Esophagus squamous epithelium (tissue), 5 donors: Measurements from ENCODE around the gene APOBEC2. TPM values are rescaled to one million over a fixed set of nuclear protein-coding genes. Genes with fewer than 3 reads are reported as not detected.

Experiments used
- DNase-seq: peaks from one replicate; lab custom pipeline; 2025; lab: John Stamatoyannopoulos, UW
- H3K27ac ChIP-seq, 4 donors: fragments of 200-600 bp; sonication (generic); one replicate each; pipeline ENCODE4 v1.5.1; 2016 to 2019; ENCODE audit warnings: mild to moderate bottlenecking in 1 of 4
- H3K27me3 ChIP-seq, 4 donors: fragments of 200-600 bp; sonication (generic); 1 replicate in 3 of 4; 2 replicates in 1 of 4; pipeline versions ENCODE4 v1.5.1 to v1.6.0; 2017 to 2021; ENCODE audit warnings: antibody characterized with exemption in 1 of 4
- H3K36me3 ChIP-seq, 3 donors: fragments of 200-600 bp; sonication (generic); one replicate each; pipeline ENCODE4 v1.5.1; 2016 to 2019
- H3K4me1 ChIP-seq, 3 donors: fragments of 200-600 bp; sonication (generic); one replicate each; pipeline ENCODE4 v1.5.1; 2017 to 2019
- H3K4me3 ChIP-seq, 4 donors: fragments of 200-600 bp; sonication (generic); 1 replicate in 3 of 4; 2 replicates in 1 of 4; pipeline ENCODE4 v1.5.1; 2016 to 2019; ENCODE audit warnings: mild to moderate bottlenecking in 2 of 4, moderate library complexity in 1 of 4
- H3K9me3 ChIP-seq, 3 donors: fragments of 200-600 bp; sonication (generic); one replicate each; pipeline ENCODE4 v1.5.1; 2016 to 2019
- CTCF ChIP-seq, 6 experiments: fragments of 450-650 bp in 4 of 6; fragments of 200-600 bp in 2 of 6; sonication (generic) in 2 of 6; IDR thresholded peaks; one replicate each; pipeline ENCODE4 v1.5.1; 2016 to 2019; ENCODE audit warnings: antibody characterized with exemption in 6 of 6, mild to moderate bottlenecking in 4 of 6, moderate library complexity in 4 of 6
- POLR2A ChIP-seq, 4 donors: fragments of 450-650 bp; IDR thresholded peaks; one replicate each; pipeline ENCODE4 v1.6.1; 2017; ENCODE audit warnings: antibody characterized with exemption in 4 of 4, mild to moderate bottlenecking in 4 of 4, moderate library complexity in 3 of 4
- WGBS, 2 donors: methylation state at CpG; one replicate each; pipeline ENCODE4 v1.1.5; 2018; 5-methylcytosine and 5-hydroxymethylcytosine counted together
- intact Hi-C: fragments of 100-400 bp; cut with DNase I; formaldehyde crosslinking; loops from one replicate; pipeline ENCODE4 v1.15.0; 2022
- total RNA-seq, 4 donors: library from RNA; depleted of rRNA; stranded (reverse); fragments of >200 nt; gene quantifications; one replicate each; pipeline ENCODE4 v1.1.0, GENCODE V29; 2016
- donor health status: DM: yes; HTN: yes; CAD: no.

The APOBEC2 gene
- total RNA-seq, 4 donors from 2014 or later = 2.2 TPM; not detected in 3

GRCh38 chr6:41047306-41047705 lies 5.7 kb upstream of the APOBEC2 start:
- no peak for DNase-seq
- H3K4me1 ChIP-seq = peaks cover 0 to 21% (median 0%) of the 10 kb centered on the region in 3 donors
- H3K27me3 ChIP-seq = no peaks in the 10 kb centered on the region
- intact Hi-C loops = no loop called here
- H3K27ac ChIP-seq = no peak overlapping the region
- H3K4me3 ChIP-seq = no peak overlapping the region
- no peaks in the 10 kb centered on the region for H3K36me3 ChIP-seq
- 88 to 100% methylated on average over 1 to 2 of the region's 2 CpGs for WGBS, 2 donors
- no peaks in the 10 kb centered on the region for H3K9me3 ChIP-seq
- TF ChIP-seq POLR2A (IDR thresholded peaks at IDR 0.05) = no peak
- TF ChIP-seq CTCF (IDR thresholded peaks at IDR 0.05) = no peak

- intact Hi-C loops = no loop called here
- TF ChIP-seq CTCF (IDR thresholded peaks at IDR 0.05) (no peak), POLR2A (IDR thresholded peaks at IDR 0.05) (no peak)
- no peaks in the 10 kb centered on the region for H3K36me3 ChIP-seq
- no peaks in the 10 kb centered on the region for H3K9me3 ChIP-seq
- H3K4me3 ChIP-seq = no peak overlapping the region
- 78 to 82% methylated on average over 7 to 8 of the region's 9 CpGs for WGBS, 2 donors
- H3K4me1 ChIP-seq = peaks cover 0 to 28% (median 5%) of the 10 kb centered on the region in 3 donors
- no peak overlapping the region for H3K27ac ChIP-seq
- no peak for DNase-seq
- H3K27me3 ChIP-seq = no peaks in the 10 kb centered on the region
These were observed 5.0 kb upstream of the APOBEC2 start for GRCh38 chr6:41047745-41048732.

GRCh38 chr6:41049521-41049920 lies 3.5 kb upstream of the APOBEC2 start:
- no peak overlapping the region for H3K27ac ChIP-seq
- H3K27me3 ChIP-seq = no peaks in the 10 kb centered on the region
- no peaks in the 10 kb centered on the region for H3K36me3 ChIP-seq
- 33 to 56% methylated on average over 1 of the region's 1 CpG for WGBS, 2 donors
- intact Hi-C loops = no loop called here
- no peak for DNase-seq
- no peaks in the 10 kb centered on the region for H3K9me3 ChIP-seq
- no peak overlapping the region for H3K4me3 ChIP-seq
- H3K4me1 ChIP-seq = peaks cover 0 to 33% (median 10%) of the 10 kb centered on the region in 3 donors
- TF ChIP-seq POLR2A (IDR thresholded peaks at IDR 0.05) (no peak), CTCF (IDR thresholded peaks at IDR 0.05) (no peak)

- intact Hi-C loops = no loop called here
- Histone ChIP-seq H3K4me1 (peaks cover 0 to 33% (median 10%) of the 10 kb centered on the region in 3 donors), H3K4me3 (no peak overlapping the region), H3K9me3 (no peaks in the 10 kb centered on the region), H3K27me3 (no peaks in the 10 kb centered on the region), H3K27ac (no peak overlapping the region), H3K36me3 (no peaks in the 10 kb centered on the region)
- TF ChIP-seq CTCF (IDR thresholded peaks at IDR 0.05) = no peak
- no peak for TF ChIP-seq POLR2A (IDR thresholded peaks at IDR 0.05)
- 82 to 84% methylated on average over 5 to 7 of the region's 7 CpGs for WGBS, 2 donors
- DNase-seq = no peak
These were observed 3.0 kb upstream of the APOBEC2 start for GRCh38 chr6:41049955-41050354.

- TF ChIP-seq POLR2A (IDR thresholded peaks at IDR 0.05) = no peak
- TF ChIP-seq CTCF (IDR thresholded peaks at IDR 0.05) = no peak
- Histone ChIP-seq H3K9me3 (no peaks in the 10 kb centered on the region), H3K27ac (no peak overlapping the region), H3K4me3 (no peak overlapping the region), H3K4me1 (peaks cover 0 to 33% (median 10%) of the 10 kb centered on the region in 3 donors), H3K36me3 (no peaks in the 10 kb centered on the region), H3K27me3 (no peaks in the 10 kb centered on the region)
- WGBS, 2 donors = 81 to 82% methylated on average over 3 of the region's 3 CpGs
- DNase-seq = no peak
- intact Hi-C loops = no loop called here
These were observed 2.5 kb upstream of the APOBEC2 start for GRCh38 chr6:41050536-41050935.
